Measurements from ENCODE around the gene RAPGEF3.

DNA sequence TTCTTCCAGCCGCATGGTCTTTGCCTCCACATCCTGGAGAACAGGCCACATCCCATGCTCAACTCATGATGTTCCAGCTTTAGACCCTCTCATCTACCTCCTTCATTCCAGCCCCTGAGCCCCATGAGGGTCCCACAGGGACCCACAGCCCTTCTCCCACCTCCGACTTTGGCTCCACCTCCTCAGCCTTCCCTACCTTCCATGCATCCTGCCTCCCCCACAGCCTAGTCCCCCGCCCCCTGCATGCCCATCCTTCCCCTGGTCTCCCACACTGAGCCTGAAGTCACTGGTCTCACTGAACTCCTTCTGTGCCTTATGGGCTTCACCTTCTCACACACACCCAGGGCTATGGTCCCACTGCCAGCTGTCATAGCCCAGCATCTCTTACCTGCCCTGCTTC lies 9.8 kb downstream of the RAPGEF3 start:
- TF ChIP-seq, protein P1, sequence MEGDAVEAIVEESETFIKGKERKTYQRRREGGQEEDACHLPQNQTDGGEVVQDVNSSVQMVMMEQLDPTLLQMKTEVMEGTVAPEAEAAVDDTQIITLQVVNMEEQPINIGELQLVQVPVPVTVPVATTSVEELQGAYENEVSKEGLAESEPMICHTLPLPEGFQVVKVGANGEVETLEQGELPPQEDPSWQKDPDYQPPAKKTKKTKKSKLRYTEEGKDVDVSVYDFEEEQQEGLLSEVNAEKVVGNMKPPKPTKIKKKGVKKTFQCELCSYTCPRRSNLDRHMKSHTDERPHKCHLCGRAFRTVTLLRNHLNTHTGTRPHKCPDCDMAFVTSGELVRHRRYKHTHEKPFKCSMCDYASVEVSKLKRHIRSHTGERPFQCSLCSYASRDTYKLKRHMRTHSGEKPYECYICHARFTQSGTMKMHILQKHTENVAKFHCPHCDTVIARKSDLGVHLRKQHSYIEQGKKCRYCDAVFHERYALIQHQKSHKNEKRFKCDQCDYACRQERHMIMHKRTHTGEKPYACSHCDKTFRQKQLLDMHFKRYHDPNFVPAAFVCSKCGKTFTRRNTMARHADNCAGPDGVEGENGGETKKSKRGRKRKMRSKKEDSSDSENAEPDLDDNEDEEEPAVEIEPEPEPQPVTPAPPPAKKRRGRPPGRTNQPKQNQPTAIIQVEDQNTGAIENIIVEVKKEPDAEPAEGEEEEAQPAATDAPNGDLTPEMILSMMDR (IDR thresholded peaks at IDR 0.05): no peak
- TF ChIP-seq EZH2 (IDR thresholded peaks at IDR 0.05) (no peak), EZH2phosphoT487 (IDR thresholded peaks at IDR 0.05) (no peak)
